ENCODE data around the gene LDLRAD4.

Gene LDLRAD4

DNA sequence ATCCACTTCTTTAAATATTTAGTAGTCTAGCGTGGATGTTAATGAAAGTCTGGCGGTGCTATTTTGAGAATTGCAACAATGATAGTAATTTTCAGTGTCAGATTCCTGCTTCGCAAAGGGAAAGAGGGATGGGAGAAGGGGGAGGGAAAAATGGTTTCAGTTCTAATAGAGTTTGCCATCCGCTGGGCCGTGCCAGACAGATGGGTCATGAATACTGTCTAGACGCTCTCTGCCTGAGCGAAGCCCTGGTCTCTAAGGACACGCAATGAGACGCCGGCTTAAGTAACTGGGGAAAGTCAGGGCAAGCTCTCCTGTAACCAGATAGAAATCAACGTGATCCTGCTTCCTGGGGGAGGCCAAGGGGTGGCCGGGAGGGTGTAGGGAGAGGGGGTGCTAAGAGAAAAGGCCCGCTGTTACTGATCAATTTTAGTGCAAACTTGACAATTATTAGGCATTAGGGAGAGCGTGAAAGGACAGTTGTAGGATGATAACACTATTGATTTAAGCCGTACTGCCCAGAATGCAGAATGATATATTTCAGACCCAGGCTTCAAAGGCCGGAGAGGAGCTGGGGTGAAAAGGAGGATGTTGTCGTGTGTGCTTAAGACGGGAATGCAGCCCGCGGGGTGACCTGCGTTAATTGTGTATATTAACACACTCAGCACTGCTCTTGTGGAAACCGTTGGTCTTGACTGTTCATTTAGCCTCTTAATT, 229.2 kb downstream of the LDLRAD4 start:
- TF ChIP-seq, protein P1, sequence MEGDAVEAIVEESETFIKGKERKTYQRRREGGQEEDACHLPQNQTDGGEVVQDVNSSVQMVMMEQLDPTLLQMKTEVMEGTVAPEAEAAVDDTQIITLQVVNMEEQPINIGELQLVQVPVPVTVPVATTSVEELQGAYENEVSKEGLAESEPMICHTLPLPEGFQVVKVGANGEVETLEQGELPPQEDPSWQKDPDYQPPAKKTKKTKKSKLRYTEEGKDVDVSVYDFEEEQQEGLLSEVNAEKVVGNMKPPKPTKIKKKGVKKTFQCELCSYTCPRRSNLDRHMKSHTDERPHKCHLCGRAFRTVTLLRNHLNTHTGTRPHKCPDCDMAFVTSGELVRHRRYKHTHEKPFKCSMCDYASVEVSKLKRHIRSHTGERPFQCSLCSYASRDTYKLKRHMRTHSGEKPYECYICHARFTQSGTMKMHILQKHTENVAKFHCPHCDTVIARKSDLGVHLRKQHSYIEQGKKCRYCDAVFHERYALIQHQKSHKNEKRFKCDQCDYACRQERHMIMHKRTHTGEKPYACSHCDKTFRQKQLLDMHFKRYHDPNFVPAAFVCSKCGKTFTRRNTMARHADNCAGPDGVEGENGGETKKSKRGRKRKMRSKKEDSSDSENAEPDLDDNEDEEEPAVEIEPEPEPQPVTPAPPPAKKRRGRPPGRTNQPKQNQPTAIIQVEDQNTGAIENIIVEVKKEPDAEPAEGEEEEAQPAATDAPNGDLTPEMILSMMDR (IDR thresholded peaks at IDR 0.05; ENCODE audit: low read depth, low read length, missing control alignments) = no peak
- peak; percentile 53 for DNase-seq (ENCODE audit: low read depth)
- no peak overlapping the region for H3K4me3 ChIP-seq (ENCODE audit: low read depth, low read length)
- in situ Hi-C loops (cut with HindIII; ENCODE audit: low sequenced_read_pairs) = no loop called here

DNA sequence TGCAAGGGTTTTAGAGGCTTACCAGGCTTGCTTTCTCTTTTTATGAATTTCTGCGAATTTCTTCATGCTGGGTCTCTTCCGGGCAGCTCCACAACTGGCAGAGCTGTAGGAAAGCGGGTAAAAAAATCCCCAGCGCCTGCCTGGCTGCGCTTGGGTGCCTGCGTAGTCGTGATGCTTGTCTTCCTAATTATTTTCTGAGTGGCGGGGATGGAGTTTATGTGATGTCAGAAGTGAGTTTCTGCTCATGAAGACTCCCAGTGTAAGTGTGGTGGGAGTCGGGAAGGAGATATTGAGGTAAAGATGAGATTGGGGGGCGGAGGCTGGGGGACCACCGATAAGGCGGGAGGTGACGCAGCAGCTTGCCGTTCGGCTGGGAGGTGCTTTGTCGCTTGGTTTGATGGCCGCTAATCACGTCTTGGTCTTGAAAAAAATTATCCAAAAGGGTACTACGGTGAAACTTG, 229.8 kb downstream of the LDLRAD4 start:
- in situ Hi-C loops (cut with HindIII; ENCODE audit: low sequenced_read_pairs) = no loop called here
- no peak overlapping the region for H3K4me3 ChIP-seq (ENCODE audit: low read depth, low read length)
- no peak for DNase-seq (ENCODE audit: low read depth)
- TF ChIP-seq, protein P1 (IDR thresholded peaks at IDR 0.05; ENCODE audit: low read depth, low read length, missing control alignments) = no peak

DNA sequence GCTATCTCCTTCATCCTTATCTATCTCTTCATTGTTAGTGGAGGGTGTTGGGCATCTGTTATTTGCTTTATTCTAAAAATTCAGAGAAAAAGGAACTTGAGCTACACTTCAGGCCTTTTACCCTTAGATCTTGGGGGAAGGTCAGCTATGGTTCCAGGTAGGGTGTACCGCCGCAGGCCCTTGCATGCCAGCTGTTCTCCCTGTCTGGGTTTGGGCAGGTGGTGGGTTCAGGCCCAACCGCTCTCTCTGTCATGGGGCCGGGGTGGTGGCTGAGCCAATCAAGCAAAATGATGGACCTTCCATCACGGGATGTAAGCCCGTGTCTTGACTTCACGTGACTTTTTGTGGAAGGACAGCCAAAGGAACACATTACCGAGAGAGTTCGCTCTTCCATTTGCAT, 231.1 kb downstream of the LDLRAD4 start:
- DNase-seq (ENCODE audit: low read depth) = no peak
- H3K4me3 ChIP-seq (ENCODE audit: low read depth, low read length) = no peak overlapping the region
- TF ChIP-seq, protein P1 (IDR thresholded peaks at IDR 0.05; ENCODE audit: low read depth, low read length, missing control alignments) = no peak
- in situ Hi-C loops (cut with HindIII; ENCODE audit: low sequenced_read_pairs) = no loop called here

DNA sequence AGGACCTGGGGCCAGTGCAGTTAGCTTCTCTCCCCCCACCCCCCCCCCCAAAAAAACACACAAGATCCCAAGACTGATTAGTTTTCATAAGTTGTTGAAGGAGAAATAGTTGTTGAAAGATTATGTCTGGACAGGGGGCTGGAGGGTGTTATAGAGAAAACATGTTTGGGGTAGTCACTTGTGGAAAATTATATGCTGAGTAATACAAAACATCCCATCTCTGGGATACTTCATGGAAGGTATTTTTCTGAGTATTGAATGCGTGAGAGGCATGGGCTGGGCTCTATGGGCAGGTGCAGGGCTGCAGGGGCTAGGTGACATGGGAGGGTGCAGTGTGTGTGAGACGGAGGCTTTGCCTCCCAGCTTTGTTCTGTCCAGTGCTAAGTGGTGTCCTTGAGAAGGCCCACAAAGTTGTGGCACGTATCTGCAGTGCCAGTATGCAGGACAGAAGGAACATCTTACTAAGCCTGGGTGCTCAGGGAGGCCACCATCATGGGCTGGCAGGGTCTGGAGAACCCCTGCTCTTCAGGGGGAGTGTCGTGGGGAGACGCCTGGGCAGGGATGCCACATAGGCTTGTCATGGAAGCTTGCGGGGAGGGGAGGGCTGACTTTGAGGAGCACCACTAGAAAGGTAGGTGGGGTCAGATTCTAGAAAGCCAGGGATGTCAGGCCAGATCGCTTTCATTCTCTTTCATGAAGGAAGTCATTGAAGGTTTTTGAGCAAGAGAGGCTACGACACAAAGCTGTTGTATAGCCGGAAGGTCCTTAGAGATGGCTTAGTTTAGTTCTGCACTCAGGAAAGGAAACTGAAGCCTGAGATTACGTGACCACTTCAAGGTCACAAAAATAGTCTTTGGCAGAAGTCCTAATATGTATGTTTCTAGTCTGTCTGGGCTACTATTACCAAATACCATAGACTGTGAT, 232.0 kb downstream of the LDLRAD4 start:
- TF ChIP-seq, protein P1 (IDR thresholded peaks at IDR 0.05; ENCODE audit: low read depth, low read length, missing control alignments) = no peak
- in situ Hi-C loops (cut with HindIII; ENCODE audit: low sequenced_read_pairs) = no loop called here
- no peak for DNase-seq (ENCODE audit: low read depth)
- no peak overlapping the region for H3K4me3 ChIP-seq (ENCODE audit: low read depth, low read length)

DNA sequence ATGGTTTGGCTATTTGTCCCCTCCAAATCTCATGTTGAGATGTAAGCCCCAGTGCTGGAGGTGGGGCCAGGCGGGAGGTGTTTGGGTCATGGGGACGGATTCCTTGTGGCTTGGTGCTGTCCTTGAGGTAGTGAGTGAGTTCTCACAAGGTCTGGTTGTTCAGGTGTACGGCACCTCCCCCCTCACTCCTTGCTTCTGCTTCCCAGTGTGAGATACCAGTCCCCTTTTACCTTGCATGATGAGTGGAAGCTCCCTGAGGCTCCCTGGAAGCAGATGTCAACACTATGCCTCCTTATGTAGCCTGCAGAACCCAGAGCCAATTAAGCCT, 232.6 kb downstream of the LDLRAD4 start:
- no peak for DNase-seq (ENCODE audit: low read depth)
- no peak overlapping the region for H3K4me3 ChIP-seq (ENCODE audit: low read depth, low read length)
- in situ Hi-C loops (cut with HindIII; ENCODE audit: low sequenced_read_pairs) = no loop called here
- TF ChIP-seq, protein P1 (IDR thresholded peaks at IDR 0.05; ENCODE audit: low read depth, low read length, missing control alignments) = no peak

DNA sequence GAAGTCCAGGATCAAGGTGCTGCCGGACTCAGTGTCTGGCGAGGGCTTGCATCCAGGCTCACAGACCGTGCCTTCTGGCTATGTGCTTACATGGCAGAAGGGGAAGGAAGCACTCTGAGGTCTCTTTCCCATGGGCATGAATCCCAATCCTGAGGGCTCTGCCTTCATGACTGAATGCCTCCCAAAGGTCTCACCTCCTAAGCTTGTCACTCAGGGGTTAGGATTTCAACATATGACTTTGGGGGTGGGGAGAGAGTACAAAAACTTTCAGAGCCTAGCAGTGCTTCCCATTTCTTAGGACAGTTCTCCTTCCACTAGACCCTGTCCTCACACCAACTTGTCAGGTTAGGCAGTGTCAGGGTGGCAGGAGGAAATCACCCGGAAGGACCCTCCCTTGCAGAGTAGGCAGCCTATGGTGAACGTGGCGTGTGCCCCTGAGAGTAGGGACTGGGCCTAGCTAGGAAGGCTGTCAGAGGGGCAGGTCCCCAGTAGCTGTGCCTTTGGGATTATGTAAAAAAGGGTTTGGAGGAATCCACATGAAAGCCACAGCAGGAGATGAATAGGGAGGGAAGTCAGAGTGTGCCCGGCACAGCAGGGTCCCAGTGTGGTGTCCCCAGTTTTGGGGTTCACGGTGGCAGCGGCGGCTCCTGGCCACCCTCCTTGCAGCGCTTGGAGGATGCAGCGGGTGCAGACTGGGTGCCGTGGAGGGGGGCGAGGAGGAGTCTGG, 233.3 kb downstream of the LDLRAD4 start:
- DNase-seq (ENCODE audit: low read depth) = no peak
- in situ Hi-C loops (cut with HindIII; ENCODE audit: low sequenced_read_pairs) = no loop called here
- TF ChIP-seq, protein P1 (IDR thresholded peaks at IDR 0.05; ENCODE audit: low read depth, low read length, missing control alignments) = no peak
- H3K4me3 ChIP-seq (ENCODE audit: low read depth, low read length) = no peak overlapping the region

Measured in astrocyte of the cerebellum (primary cell).